HG03060 (cell line): Measurements from ENCODE around the gene USP9X.
"Not testable (repeated sequence)": the region's sequence is repeated elsewhere in the genome, so short reads cannot be mapped to it uniquely, and the experiment has no call there.

Source experiments
- ATAC-seq: cut with Tn5 transposase; IDR thresholded peaks from one replicate; pipeline ENCODE4 v1.9.1; 2021; ENCODE audit warnings: low read depth, moderate number of reproducible peaks; ENCODE audit not compliant: unreplicated experiment

The USP9X gene

DNA sequence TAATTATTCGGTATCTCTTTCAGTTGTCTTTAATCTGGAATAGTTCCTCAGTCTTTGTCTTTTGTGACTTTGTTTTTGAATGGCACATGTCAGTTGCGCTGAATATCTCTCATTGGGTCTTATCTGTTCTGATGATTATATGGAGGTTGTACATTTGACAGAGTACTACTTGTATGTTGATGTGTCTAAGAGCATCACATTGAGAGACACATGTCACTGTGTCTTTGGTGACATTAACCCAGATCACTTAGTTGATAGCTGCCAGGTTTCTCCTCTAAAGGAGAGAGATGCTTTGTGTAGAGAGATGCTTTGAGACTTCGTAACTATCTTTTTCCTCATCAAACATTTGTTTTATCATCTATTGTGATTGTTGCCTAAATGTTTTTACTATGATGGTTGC is 92.1 kb downstream of the USP9X start:
- no peak for ATAC-seq

DNA sequence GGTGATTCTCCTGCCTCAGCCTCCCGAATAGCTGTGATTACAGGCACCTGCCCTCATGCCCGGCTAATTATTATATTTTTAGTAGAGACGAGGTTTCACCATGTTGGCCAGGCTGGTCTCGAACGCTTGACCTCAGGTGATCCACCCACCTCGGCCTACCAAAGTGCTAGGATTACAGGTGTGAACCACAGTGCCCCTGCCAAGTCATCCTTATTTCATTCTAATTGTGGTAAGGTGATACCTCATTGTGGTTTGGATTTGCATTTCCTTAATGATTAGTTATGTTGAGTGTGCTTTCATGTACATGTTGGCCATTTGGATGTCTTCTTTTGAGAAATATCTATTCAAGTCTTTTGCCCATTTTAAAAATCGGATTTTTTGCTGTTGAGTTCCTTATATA is 93.0 kb downstream of the USP9X start:
- ATAC-seq = no peak

DNA sequence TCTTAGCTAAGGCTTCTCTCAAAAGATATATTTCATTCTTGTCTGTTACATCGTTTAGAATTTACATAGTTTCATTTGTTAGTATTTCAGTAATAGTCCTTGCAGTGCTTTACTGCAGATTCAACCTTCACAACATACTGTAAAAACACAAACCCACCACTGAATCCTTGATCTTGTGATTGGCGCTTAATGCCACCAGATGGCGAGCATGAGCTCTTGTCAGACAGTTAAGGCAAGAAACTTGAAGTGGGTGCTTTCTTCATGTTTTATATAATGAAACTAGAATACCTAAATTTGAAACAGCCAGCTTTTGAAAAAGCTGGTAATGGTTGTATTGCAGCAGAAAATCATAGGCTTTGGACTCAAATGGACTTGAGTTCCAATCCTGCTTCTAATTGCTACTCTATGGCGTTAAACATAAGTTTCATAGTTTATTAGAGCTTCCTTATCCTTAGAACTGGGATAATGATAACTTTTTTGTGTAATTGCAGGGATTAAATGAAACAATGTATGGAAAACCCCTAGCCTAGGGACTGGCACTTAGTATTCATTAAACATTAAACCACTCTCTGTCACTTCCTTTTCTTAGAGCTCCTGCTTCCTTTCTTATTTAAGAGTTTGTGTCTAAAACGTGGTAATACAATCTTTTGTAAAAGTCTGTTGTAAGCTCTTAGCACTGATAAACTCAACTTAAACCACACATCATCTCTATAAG is 95.1 kb downstream of the USP9X start:
- ATAC-seq = no peak

DNA sequence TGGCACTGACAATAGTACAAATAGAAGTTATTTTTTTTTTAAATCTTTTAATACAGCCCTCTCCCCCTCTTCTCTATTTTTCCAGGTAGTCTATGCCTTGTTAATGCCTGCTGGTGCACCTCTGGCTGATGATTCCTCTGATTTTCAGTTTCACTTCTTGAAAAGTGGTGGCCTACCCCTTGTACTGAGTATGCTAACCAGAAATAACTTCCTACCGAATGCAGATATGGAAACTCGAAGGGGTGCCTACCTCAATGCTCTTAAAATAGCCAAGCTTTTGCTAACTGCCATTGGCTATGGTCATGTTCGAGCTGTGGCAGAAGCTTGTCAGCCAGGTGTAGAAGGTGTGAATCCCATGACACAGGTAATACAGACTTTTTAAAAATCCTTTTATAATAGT is 99.1 kb downstream of the USP9X start:
- no peak for ATAC-seq

DNA sequence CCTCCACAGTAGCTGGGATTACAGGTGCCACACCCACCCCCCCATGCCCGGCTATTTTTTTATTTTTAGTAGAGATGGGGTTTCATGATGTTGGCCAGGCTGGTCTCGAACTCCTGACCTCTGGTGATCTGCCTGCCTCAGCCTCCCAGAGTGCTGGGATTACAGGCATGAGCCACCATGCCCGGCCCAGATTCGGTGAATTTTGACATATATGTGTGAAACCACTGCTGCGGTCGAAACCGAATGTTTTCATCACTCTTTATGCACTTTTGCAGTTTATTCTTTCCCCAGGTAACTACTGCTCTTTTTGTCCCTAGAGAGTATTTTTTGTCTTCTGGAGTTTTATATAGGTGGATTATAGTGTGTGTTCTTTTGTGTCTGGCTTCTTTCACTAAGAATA is 101.7 kb downstream of the USP9X start:
- not testable (repeated sequence) for ATAC-seq

DNA sequence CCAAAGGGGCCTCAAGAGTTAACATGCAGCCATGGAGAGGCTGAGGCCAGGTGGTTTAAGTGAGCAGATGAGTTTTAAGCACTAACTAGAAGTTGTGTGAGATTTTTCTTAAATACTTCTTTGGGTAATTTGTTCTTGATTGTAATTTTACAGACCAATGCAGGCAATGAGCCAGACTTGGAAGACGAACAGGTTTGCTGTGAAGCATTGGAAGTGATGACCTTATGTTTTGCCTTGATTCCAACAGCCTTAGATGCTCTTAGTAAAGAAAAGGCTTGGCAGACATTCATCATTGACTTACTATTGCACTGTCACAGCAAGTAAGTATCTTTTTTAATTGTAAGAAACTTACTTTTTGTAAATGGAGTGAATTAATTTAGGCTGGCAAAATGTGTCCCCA is 103.9 kb downstream of the USP9X start:
- ATAC-seq = no peak

DNA sequence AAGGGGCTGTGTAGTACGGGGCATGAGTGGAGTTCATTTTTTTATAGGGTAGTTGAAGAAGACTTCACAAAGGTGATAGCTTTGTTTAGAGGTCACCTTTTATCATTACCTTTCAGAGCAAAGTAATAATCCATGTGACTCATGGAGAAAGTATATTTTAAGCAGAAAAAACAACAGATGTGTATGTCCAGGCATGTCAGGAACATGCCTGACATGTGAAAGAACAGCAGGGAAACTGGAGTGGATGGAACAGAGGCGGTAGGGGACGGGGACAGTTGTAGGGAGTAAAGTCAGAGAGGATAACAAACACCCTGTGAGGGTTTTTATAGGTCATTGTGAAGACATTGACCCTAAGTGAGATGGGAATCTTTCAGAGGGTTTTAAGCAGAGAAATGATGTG is 107.6 kb downstream of the USP9X start:
- no peak for ATAC-seq

DNA sequence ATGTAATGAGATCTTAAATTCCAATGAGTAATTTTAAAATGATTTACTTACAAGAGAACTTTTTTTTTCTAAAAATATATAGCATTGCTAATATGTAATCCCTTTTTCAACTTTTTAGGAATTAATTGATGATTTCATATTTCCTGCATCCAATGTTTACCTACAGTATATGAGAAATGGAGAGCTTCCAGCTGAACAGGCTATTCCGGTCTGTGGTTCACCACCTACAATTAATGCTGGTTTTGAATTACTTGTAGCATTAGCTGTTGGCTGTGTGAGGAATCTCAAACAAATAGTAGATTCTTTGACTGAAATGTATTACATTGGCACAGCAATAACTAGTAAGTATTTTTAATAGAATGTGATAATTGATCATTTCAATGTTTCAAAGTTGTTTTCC is 113.2 kb downstream of the USP9X start:
- ATAC-seq = no peak

DNA sequence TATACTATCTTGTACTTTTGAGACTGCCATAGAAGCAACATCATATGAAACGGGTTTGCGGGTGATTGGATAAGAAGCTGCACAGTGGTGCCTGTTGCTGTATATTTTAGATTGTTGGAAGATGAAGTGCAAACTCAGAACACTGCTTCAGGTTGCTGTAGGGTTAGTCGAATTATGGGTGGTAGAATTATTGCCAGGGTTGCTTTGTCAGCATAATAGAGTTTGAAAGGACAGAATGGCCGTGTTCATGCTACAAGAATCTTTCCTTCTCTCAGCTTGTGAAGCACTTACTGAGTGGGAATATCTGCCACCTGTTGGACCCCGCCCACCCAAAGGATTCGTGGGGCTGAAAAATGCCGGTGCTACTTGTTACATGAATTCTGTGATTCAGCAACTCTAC is 115.5 kb downstream of the USP9X start:
- ATAC-seq = no peak

DNA sequence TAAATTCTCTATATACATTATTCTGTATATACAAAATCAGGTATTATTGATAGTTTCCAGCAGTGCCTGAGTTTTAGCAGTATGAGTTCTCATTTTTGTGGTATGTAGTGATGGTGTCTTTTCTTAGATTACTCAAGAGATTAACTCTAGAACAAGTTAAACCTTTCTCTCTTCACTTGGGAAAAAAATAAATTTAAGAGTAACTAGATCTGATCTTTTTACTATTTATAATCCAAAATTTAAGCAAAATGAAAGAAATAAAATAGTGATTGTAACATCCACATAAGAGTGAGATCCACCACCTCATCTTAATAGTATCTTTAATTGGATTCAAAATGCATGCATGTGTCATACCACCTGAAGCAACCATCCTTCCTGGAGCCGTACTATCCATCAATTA is 124.6 kb downstream of the USP9X start:
- ATAC-seq = no peak

DNA sequence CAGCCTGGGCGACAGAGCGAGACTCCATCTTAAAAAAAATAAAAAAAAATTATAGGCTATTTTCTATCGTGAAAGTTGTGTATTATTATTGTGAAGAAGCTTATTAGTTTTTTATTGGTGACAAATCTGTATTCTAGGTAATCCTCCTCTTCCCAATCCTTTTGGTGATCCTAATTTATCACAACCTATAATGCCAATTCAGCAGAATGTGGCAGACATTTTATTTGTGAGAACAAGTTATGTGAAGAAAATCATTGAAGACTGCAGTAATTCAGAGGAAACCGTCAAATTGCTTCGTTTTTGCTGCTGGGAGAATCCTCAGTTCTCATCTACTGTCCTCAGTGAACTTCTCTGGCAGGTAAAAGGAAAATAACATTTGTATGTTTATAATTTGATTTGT is 139.4 kb downstream of the USP9X start:
- ATAC-seq = no peak

DNA sequence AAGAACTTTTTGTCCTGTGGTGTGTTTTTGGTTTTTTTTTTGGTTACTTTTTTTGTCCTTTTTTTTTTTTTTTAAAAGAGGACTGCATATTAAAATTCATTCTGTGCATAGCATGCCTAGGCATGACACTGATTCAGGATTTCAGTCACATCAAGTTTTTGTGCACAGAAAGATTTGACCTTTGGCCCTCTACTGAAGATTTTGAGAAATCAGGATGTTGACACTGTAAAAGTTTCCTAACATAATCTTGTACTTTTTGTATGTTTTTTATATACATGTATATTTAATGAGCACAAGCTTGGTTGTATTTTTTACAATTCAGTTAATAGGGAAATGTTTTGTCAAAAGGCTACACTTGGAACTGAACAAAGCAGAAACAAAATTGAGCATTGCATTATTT is 148.7 kb downstream of the USP9X start:
- ATAC-seq = no peak

DNA sequence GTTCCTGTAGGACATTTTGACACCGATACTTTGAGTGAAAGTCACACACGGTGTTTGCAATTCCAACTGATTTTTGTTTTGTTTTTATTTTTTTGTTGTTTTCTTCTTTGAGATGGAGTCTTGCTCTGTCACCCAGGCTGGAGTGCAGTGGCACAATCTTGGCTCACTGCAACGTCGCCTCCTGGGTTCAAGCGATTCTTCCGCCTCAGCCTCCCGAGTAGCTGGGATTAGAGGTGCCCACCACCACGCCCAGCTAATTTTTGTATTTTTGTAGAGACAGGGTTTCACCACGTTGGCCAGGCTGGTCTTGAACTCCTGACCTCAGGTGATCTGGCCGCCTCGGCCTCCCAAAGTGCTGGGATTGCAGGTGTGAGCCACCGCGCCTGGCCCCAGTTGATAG is 149.2 kb downstream of the USP9X start:
- ATAC-seq = not testable (repeated sequence)

DNA sequence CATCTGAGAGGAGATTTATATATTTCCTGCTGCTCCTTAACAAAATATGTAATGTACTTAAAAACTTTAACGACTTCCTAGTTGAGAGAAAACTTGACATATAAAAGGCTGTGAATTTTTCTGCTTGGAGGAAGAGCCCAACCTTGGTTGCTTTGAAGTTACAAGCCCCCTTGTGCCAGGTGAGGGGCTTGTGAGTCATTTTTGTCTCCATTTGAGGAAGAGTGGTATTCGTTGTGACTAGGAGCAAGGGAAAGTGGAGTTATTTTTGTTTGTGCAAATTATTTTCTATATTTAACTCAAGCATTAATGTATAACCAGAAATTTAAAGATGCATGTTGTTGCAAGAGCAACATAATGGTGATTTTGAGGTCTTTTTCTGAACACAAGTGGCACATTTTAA is 149.7 kb downstream of the USP9X start:
- ATAC-seq = no peak

DNA sequence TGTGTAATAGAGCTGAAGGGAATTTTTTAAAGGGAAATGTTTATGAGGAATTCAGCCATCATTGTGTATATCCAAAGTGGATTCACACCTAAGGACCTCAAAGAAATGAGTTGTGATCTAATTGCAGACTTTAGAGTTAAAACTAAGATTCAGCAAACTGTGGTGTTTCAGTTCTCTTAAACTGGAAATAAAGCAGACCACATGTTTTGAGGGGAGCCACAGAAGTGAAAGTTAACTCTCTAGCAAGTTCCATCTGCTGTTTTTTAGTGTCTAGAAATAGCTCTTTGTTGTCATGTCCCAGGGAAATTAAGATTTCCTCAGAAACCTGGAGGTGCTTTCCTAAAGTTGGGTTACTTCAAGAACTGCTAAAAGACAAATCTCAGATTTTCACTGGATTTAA is 151.4 kb downstream of the USP9X start:
- no peak for ATAC-seq

DNA sequence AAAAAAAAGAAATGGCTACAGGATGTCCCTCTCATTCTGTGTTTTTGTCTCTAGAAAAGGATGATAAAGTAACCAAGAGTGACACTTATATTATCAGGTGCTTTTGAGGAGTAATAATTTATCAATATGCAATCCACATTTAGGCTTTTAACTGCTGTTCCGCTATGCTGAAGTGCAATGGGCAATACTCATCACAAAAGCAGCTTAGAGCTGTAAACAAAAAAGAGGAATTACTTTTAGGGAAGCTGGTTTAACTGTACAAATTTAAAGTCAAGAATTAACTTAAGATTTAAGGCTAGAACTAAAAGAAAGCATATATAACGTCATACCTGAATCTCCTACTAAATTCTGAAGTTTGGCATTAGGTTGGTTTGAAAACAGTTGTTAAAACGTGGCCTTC is 155.3 kb downstream of the USP9X start:
- no peak for ATAC-seq

DNA sequence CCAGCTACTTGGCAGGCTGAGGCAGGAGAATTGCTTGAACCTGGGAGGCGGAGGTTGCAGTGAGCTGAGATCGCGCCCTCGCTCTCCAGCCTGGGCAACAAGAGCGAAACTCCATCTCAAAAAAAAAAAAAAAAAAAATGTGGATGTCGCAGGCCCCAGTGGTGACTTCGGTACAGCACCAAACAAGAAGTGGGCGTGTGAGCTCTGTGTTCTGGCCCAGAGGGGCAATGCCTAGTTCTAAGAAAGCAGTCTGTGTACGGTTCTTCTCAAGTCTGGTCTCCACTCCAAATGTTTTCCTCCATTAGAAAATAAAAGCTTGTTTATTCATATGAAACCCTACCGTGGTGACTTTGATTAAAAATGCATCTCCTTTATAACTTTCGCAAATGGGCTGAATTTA is 156.7 kb downstream of the USP9X start:
- ATAC-seq = no peak

DNA sequence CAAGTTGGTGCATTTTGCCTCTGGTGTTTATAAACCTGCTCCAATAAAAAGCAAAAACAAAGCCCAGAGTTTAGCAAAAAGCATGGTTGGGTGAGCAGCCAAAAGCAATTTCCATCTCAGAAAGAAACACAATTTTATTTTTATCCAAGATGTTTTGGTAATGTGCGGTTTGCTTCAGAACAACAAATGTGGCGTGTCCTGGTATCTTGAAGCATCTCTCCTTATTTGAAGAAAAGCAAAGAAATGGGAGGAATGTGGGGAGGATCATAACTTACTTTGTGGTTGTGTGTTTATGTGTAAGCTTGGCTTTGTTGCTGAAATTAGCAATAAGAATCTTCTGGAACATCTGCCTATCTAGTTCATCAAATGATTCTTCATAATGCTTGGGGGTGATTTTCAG is 160.4 kb downstream of the USP9X start:
- ATAC-seq = no peak

DNA sequence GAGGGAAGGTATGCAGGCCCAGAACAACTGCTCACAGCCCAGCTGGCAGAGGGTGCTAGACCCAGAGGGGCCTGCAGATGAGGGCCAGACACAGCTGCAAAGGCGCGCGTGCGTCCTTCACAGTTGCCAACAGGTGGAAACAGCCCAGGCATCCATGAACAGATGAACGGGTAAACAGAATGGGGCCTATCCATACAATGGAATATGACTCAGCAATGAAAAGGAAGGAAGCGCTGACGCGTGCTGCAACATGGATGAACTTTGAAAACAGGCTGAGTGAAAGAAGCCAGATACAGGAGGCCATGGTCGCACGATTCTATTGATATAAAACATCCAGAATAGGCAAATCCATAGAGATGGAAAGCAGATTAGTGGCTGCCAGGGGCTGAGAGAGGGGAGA is 165.6 kb downstream of the USP9X start:
- ATAC-seq = no peak

DNA sequence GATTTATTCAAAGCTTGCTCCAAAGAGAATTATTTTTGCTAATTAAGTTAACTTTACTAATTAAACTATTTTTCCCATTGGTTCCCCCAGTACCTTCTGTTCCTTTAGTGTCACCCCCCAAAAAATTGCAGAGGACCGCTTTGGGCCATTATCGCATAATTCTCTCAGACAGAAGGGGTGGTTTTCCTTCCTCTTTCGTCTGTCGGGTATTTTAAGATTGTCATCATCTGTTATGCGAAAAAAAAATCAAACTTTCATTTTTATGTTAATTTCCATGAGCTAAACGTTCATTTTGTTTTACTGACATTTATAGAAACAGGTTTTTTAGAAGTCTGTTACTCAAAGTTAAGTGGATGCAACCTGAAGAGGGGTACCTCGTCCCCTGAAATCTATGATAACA is 172.6 kb downstream of the USP9X start:
- no peak for ATAC-seq

DNA sequence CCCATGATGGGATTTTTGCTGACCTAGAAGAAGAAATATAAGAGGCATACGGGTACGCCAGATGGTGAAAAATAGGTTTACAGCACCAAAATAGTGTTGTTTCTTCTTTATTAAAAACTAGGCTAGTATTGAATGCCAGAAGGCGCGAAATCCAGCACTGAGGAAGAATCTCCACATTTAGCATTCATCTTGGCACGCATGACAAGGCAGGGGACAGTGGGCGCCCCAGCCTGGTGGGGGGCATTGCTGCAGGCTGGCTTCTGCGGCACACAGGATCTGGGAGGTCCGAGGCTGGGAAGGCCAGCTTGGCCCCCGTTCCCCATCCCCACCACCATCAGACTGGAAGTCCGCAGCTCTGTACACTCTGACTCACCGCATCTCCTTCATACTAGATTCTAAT is 173.0 kb downstream of the USP9X start:
- ATAC-seq = no peak

DNA sequence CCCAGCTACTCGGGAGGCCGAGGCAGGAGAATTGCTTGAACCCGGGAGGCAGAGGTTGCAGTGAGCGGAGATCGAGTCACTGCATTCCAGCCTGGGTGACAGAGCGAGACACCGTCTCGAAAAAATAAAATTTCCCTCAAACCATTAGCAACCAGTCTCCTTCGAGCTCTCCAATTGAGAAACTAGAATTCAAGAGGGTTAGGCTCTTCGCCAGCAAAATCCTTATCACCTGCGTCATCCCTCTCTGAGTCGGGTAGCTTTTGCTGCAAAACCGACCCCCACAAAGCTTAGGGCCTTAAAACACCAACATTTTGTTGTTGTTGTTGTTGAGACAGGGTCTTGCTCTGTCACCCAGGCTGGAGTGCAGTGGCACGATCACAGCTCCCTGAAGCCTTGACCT is 173.6 kb downstream of the USP9X start:
- no peak for ATAC-seq

DNA sequence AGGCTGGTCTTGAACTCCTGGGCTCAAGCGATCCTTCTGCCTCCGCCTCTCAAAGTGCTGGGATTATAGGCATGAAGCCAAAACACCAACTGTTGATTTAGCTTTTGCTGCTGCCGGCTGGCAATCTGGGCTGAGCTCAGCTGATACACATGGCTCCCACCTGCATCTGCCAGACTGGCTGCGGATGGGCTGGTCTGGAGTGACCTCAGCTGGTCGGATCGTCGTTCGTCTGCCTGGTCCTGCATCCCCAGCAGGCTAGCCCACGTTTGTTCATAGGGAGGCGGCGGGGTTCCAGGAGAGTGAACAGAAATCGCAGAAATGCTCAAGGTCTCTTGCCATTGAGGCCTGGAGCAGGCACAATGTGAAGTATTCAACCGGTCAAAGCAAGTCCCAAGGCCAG is 174.3 kb downstream of the USP9X start:
- no peak for ATAC-seq
